HEK293 (cell line): ENCODE results near the gene CEP70.
A peak's percentile ranks its signal among the peaks of the same experiment; 100 is the strongest.

Experiments used
- GLIS1 ChIP-seq: fragments of 450-650 bp; formaldehyde crosslinking; IDR thresholded peaks from 2 replicates; pipeline ENCODE4 v1.5.1; 2016; ENCODE audit warnings: missing biosample characterization, missing genetic modification characterization
- GLIS2 ChIP-seq: fragments of 450-650 bp; formaldehyde crosslinking; IDR thresholded peaks from 2 replicates; pipeline ENCODE4 v1.5.1; 2016; ENCODE audit warnings: missing biosample characterization, missing genetic modification characterization
- KLF17 ChIP-seq: fragments of 450-650 bp; formaldehyde crosslinking; IDR thresholded peaks from 2 replicates; pipeline ENCODE4 v1.5.1; 2016; ENCODE audit warnings: missing biosample characterization, missing genetic modification characterization
- KLF8 ChIP-seq: fragments of 450-650 bp; formaldehyde crosslinking; IDR thresholded peaks from 2 replicates; pipeline ENCODE4 v1.5.1; 2016; ENCODE audit warnings: missing biosample characterization, missing genetic modification characterization
- MYNN ChIP-seq: fragments of 450-650 bp; formaldehyde crosslinking; IDR thresholded peaks from 2 replicates; pipeline ENCODE4 v1.5.1; 2016; ENCODE audit warnings: missing biosample characterization, missing genetic modification characterization, borderline replicate concordance
- OVOL3 ChIP-seq: fragments of 450-650 bp; formaldehyde crosslinking; IDR thresholded peaks from 2 replicates; pipeline ENCODE4 v1.5.1; 2016; ENCODE audit warnings: missing biosample characterization, missing genetic modification characterization
- PATZ1 ChIP-seq: fragments of 450-650 bp; formaldehyde crosslinking; IDR thresholded peaks from 2 replicates; pipeline ENCODE4 v1.5.1; 2016; ENCODE audit warnings: missing biosample characterization, missing genetic modification characterization
- SP3 ChIP-seq: fragments of 450-650 bp; formaldehyde crosslinking; IDR thresholded peaks from 2 replicates; pipeline ENCODE4 v1.5.1; 2016; ENCODE audit warnings: missing biosample characterization, missing genetic modification characterization
- ZBTB11 ChIP-seq: fragments of 450-650 bp; formaldehyde crosslinking; conservative IDR thresholded peaks from 2 replicates; pipeline ENCODE4 v1.5.1; 2016; ENCODE audit warnings: low read depth, missing biosample characterization, missing genetic modification characterization
- ZBTB17 ChIP-seq: fragments of 450-650 bp; formaldehyde crosslinking; IDR thresholded peaks from 2 replicates; pipeline ENCODE4 v1.5.1; 2016; ENCODE audit warnings: missing biosample characterization, missing genetic modification characterization
- ZBTB7A ChIP-seq: fragments of 450-650 bp; formaldehyde crosslinking; IDR thresholded peaks from 2 replicates; pipeline ENCODE4 v1.5.1; 2016; ENCODE audit warnings: low read depth, missing biosample characterization, missing genetic modification characterization
- ZBTB8A ChIP-seq: fragments of 450-650 bp; formaldehyde crosslinking; IDR thresholded peaks from 2 replicates; pipeline ENCODE4 v1.5.1; 2016; ENCODE audit warnings: missing biosample characterization, missing genetic modification characterization
- ZFHX2 ChIP-seq: fragments of 450-650 bp; formaldehyde crosslinking; conservative IDR thresholded peaks from 2 replicates; pipeline ENCODE4 v1.5.1; 2016; ENCODE audit warnings: missing biosample characterization, missing genetic modification characterization
- ZFP69B ChIP-seq: fragments of 450-650 bp; formaldehyde crosslinking; IDR thresholded peaks from 2 replicates; pipeline ENCODE4 v1.5.1; 2016; ENCODE audit warnings: missing biosample characterization, missing genetic modification characterization
- ZIC2 ChIP-seq: fragments of 450-650 bp; formaldehyde crosslinking; IDR thresholded peaks from 2 replicates; pipeline ENCODE4 v1.5.1; 2016; ENCODE audit warnings: missing biosample characterization, missing genetic modification characterization
- ZNF10 ChIP-seq: fragments of 450-650 bp; formaldehyde crosslinking; IDR thresholded peaks from 2 replicates; pipeline ENCODE4 v1.5.1; 2017; ENCODE audit warnings: missing biosample characterization, missing genetic modification characterization
- ZNF112 ChIP-seq: fragments of 450-650 bp; formaldehyde crosslinking; IDR thresholded peaks from 2 replicates; pipeline ENCODE4 v1.5.0; 2017; ENCODE audit warnings: missing biosample characterization, missing genetic modification characterization
- ZNF121 ChIP-seq: fragments of 450-650 bp; formaldehyde crosslinking; IDR thresholded peaks from 2 replicates; pipeline ENCODE4 v1.5.1; 2016; ENCODE audit warnings: missing biosample characterization, missing genetic modification characterization
- ZNF132 ChIP-seq: fragments of 450-650 bp; formaldehyde crosslinking; IDR thresholded peaks from 2 replicates; pipeline ENCODE4 v1.5.1; 2017; ENCODE audit warnings: missing biosample characterization, missing genetic modification characterization, borderline replicate concordance
- ZNF157 ChIP-seq: fragments of 450-650 bp; formaldehyde crosslinking; IDR thresholded peaks from 2 replicates; pipeline ENCODE4 v1.5.1; 2016; ENCODE audit warnings: missing biosample characterization, missing genetic modification characterization
- ZNF18 ChIP-seq: fragments of 450-650 bp; formaldehyde crosslinking; IDR thresholded peaks from 2 replicates; pipeline ENCODE4 v1.5.1; 2016; ENCODE audit warnings: missing biosample characterization, missing genetic modification characterization
- ZNF2 ChIP-seq: fragments of 450-650 bp; formaldehyde crosslinking; IDR thresholded peaks from 2 replicates; pipeline ENCODE4 v1.5.1; 2016; ENCODE audit warnings: missing biosample characterization, missing genetic modification characterization
- ZNF239 ChIP-seq: fragments of 450-650 bp; formaldehyde crosslinking; IDR thresholded peaks from 2 replicates; pipeline ENCODE4 v1.5.1; 2016; ENCODE audit warnings: missing biosample characterization, missing genetic modification characterization
- ZNF24 ChIP-seq: fragments of 450-650 bp; formaldehyde crosslinking; IDR thresholded peaks from 2 replicates; pipeline ENCODE4 v1.5.1; 2016; ENCODE audit warnings: missing biosample characterization, missing genetic modification characterization
- ZNF292 ChIP-seq: fragments of 450-650 bp; formaldehyde crosslinking; IDR thresholded peaks from 2 replicates; pipeline ENCODE4 v1.5.1; 2016; ENCODE audit warnings: low read depth, missing biosample characterization, missing genetic modification characterization, borderline replicate concordance
- ZNF311 ChIP-seq: fragments of 450-650 bp; formaldehyde crosslinking; IDR thresholded peaks from 2 replicates; pipeline ENCODE4 v1.5.1; 2017; ENCODE audit warnings: missing biosample characterization, missing genetic modification characterization, borderline replicate concordance
- ZNF394 ChIP-seq: fragments of 450-650 bp; formaldehyde crosslinking; IDR thresholded peaks from 2 replicates; pipeline ENCODE4 v1.5.1; 2016; ENCODE audit warnings: missing biosample characterization, missing genetic modification characterization, mild to moderate bottlenecking, moderate library complexity, borderline replicate concordance
- ZNF600 ChIP-seq: fragments of 450-650 bp; formaldehyde crosslinking; IDR thresholded peaks from 2 replicates; pipeline ENCODE4 v1.5.1; 2016; ENCODE audit warnings: missing biosample characterization, missing genetic modification characterization
- ZNF610 ChIP-seq: fragments of 450-650 bp; formaldehyde crosslinking; IDR thresholded peaks from 2 replicates; pipeline ENCODE4 v1.5.1; 2016; ENCODE audit warnings: missing biosample characterization, missing genetic modification characterization, borderline replicate concordance
- ZNF76 ChIP-seq: fragments of 450-650 bp; formaldehyde crosslinking; IDR thresholded peaks from 2 replicates; pipeline ENCODE4; 2016; ENCODE audit warnings: low read depth, missing biosample characterization, missing genetic modification characterization, borderline replicate concordance
- ZSCAN16 ChIP-seq: fragments of 450-650 bp; formaldehyde crosslinking; IDR thresholded peaks from 2 replicates; pipeline ENCODE4 v1.5.1; 2016; ENCODE audit warnings: missing biosample characterization, missing genetic modification characterization

The CEP70 gene

GRCh38 chr3:138608322-138609135 lies 14.5 kb upstream of the CEP70 start, which contains the start of gene FAIM (continued):
- TF ChIP-seq ZNF24 (tag by site-specific recombination) (peak; percentile 58), ZNF76 (tag by site-specific recombination) (peak; percentile 13; the same call in 1 of the 2 replicates), ZBTB11 (tag by site-specific recombination) (0 out of 2 replicates have a peak, but pooled peaks have one; percentile 20), ZNF10 (tag by site-specific recombination) (peak; percentile 36; the same call in 1 of the 2 replicates), KLF17 (peak; percentile 68; the same call in 1 of the 2 replicates), ZNF2 (tag by site-specific recombination) (peak; percentile 54; the same call in 1 of the 2 replicates), ZBTB8A (tag by site-specific recombination) (peak; percentile 85), SP3 (tag by site-specific recombination) (peak; percentile 35), GLIS1 (tag by site-specific recombination) (peak; percentile 93), ZFHX2 (peak; percentile 51), ZNF311 (tag by site-specific recombination) (no peak), ZNF112 (no peak), ZNF157 (tag by site-specific recombination) (no peak), ZNF394 (tag by site-specific recombination) (peak; percentile 40; the same call in 1 of the 2 replicates), ZNF239 (no peak), ZSCAN16 (tag by site-specific recombination) (peak; percentile 65; the same call in 1 of the 2 replicates), ZFP69B (0 out of 2 replicates have a peak, but pooled peaks have one; percentile 41), KLF8 (peak; percentile 65; the same call in 1 of the 2 replicates), MYNN (tag by site-specific recombination) (no peak), ZBTB17 (tag by site-specific recombination) (peak; percentile 81), OVOL3 (tag by site-specific recombination) (0 out of 2 replicates have a peak, but pooled peaks have one; percentile 16), PATZ1 (tag by site-specific recombination) (peak; percentile 77), ZNF18 (0 out of 2 replicates have a peak, but pooled peaks have one; percentile 20), ZNF292 (tag by site-specific recombination) (no peak), ZNF121 (0 out of 2 replicates have a peak, but pooled peaks have one; percentile 47), ZNF600 (peak; percentile 92), ZIC2 (tag by site-specific recombination) (peak; percentile 86), ZNF610 (tag by site-specific recombination) (peak; percentile 59; the same call in 1 of the 2 replicates), ZNF132 (tag by site-specific recombination) (no peak), ZBTB7A (tag by site-specific recombination) (no peak), GLIS2 (peak; percentile 94)
